Lower leg skin (tissue), 3 donors: ENCODE measurements around the gene PRDM16.

ENCODE experiments used
- POLR2A ChIP-seq, 2 donors: fragments of 450-650 bp; IDR thresholded peaks; one replicate each; pipeline ENCODE4 v1.6.1; 2016 to 2017; ENCODE audit warnings: antibody characterized with exemption in 2 of 2, mild to moderate bottlenecking in 1 of 2, moderate library complexity in 1 of 2
- TF ChIP-seq, protein P1 (sequence below), 3 donors: fragments of 450-650 bp; IDR thresholded peaks; one replicate each; pipeline ENCODE4 v1.5.1; 2016; ENCODE audit warnings: antibody characterized with exemption in 3 of 3, mild to moderate bottlenecking in 3 of 3, moderate library complexity in 2 of 3

DNA sequence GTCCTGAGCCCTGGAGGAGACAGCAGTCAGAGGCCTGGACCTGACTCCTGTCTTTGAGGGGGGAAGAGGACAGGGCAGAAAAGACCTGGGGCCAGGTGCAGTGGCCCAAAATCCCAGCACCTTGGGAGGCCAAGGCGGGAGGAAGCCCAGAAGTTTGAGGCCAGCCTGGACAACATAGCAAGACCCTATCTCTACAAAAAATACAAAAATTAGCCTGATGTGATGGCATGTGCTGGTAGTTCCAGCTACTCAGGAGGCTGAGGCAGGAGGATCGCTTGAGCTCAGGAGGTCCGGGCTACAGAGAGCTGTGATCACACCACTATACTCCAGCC is 280.9 kb downstream of the PRDM16 start:
- TF ChIP-seq, protein P1, sequence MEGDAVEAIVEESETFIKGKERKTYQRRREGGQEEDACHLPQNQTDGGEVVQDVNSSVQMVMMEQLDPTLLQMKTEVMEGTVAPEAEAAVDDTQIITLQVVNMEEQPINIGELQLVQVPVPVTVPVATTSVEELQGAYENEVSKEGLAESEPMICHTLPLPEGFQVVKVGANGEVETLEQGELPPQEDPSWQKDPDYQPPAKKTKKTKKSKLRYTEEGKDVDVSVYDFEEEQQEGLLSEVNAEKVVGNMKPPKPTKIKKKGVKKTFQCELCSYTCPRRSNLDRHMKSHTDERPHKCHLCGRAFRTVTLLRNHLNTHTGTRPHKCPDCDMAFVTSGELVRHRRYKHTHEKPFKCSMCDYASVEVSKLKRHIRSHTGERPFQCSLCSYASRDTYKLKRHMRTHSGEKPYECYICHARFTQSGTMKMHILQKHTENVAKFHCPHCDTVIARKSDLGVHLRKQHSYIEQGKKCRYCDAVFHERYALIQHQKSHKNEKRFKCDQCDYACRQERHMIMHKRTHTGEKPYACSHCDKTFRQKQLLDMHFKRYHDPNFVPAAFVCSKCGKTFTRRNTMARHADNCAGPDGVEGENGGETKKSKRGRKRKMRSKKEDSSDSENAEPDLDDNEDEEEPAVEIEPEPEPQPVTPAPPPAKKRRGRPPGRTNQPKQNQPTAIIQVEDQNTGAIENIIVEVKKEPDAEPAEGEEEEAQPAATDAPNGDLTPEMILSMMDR (IDR thresholded peaks at IDR 0.05), result no peak
- no peak for TF ChIP-seq POLR2A (IDR thresholded peaks at IDR 0.05)
